Measurements from ENCODE around the gene RPGRIP1L.

RPGRIP1L gene

DNA sequence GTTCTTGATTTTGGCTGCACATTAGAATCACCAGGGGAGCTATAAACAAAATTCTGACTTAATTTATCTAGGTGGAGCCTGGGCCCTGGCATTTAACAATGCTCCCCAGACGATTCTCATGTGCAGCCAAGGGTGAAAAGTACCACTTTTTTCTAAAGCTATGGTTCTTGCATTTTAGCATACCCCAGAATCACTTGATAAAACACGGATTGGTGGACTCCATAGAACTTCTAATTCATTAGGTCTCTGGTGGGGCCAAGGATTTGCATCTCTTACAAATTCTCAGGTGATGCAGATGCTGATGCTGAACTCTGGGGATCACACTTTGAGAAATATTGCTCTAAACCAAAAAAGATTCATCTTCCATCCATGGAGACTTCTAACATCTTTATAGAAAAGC, 74.5 kb downstream of the RPGRIP1L start:
- H4K20me1 ChIP-seq (ENCODE audit: control insufficient read depth, insufficient read depth, low read depth, low read length), result no peaks in the 10 kb centered on the region
- no peaks in the 10 kb centered on the region for H3K9me2 ChIP-seq (replicated peaks; ENCODE audit: control insufficient read depth, low read length)
- no peaks in the 10 kb centered on the region for H3K9me3 ChIP-seq (ENCODE audit: control insufficient read depth, insufficient read depth, low read length)
- no peak for TF ChIP-seq EZH2phosphoT487 (IDR thresholded peaks at IDR 0.05; ENCODE audit: borderline replicate concordance, low read length)
- TF ChIP-seq, protein P1, sequence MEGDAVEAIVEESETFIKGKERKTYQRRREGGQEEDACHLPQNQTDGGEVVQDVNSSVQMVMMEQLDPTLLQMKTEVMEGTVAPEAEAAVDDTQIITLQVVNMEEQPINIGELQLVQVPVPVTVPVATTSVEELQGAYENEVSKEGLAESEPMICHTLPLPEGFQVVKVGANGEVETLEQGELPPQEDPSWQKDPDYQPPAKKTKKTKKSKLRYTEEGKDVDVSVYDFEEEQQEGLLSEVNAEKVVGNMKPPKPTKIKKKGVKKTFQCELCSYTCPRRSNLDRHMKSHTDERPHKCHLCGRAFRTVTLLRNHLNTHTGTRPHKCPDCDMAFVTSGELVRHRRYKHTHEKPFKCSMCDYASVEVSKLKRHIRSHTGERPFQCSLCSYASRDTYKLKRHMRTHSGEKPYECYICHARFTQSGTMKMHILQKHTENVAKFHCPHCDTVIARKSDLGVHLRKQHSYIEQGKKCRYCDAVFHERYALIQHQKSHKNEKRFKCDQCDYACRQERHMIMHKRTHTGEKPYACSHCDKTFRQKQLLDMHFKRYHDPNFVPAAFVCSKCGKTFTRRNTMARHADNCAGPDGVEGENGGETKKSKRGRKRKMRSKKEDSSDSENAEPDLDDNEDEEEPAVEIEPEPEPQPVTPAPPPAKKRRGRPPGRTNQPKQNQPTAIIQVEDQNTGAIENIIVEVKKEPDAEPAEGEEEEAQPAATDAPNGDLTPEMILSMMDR (IDR thresholded peaks at IDR 0.05; ENCODE audit: low read depth, low read length, poor library complexity, severe bottlenecking), result no peak
- H3K4me2 ChIP-seq (ENCODE audit: low read length), result no peak overlapping the region
- no peaks in the 10 kb centered on the region for H3K27me3 ChIP-seq (ENCODE audit: control insufficient read depth, low read length)
- H3K4me1 ChIP-seq (ENCODE audit: control insufficient read depth, low read length), result no peaks in the 10 kb centered on the region
- no peaks in the 10 kb centered on the region for H3K36me3 ChIP-seq (ENCODE audit: control insufficient read depth, low read length)
- no peaks in the 10 kb centered on the region for H3F3A ChIP-seq (ENCODE audit: control insufficient read depth, insufficient read depth)
- H3K79me2 ChIP-seq (ENCODE audit: control insufficient read depth, low read length), result no peaks in the 10 kb centered on the region
- no peak overlapping the region for H3K27ac ChIP-seq (ENCODE audit: low read depth, low read length)
- H3K4me3 ChIP-seq (ENCODE audit: low read length), result no peak overlapping the region

DNA sequence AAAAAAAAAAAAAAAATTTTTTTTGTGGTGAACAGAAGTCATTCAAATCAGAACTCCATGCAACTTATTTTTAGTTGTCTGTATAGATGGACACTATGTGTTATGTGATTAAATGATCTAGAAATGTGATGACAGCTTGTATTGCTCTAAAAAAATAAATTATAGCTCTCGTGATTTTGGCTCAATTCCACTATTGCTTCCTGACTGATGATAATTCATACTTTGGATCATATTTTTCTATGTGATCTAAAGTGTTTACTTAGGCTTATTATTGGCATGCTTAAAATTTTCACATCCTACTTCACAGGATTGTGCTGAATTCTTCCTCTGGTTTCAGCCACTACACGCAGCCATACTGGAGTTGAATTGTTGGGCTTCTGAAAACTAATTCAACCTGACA, 76.8 kb downstream of the RPGRIP1L start:
- TF ChIP-seq, protein P1 (IDR thresholded peaks at IDR 0.05; ENCODE audit: low read depth, low read length, poor library complexity, severe bottlenecking), result no peak
- TF ChIP-seq EZH2phosphoT487 (IDR thresholded peaks at IDR 0.05; ENCODE audit: borderline replicate concordance, low read length), result no peak
- Histone ChIP-seq H3K9me2 (replicated peaks; ENCODE audit: control insufficient read depth, low read length) (no peaks in the 10 kb centered on the region), H3K79me2 (ENCODE audit: control insufficient read depth, low read length) (no peaks in the 10 kb centered on the region), H3F3A (ENCODE audit: control insufficient read depth, insufficient read depth) (no peaks in the 10 kb centered on the region), H4K20me1 (ENCODE audit: control insufficient read depth, insufficient read depth, low read depth, low read length) (no peaks in the 10 kb centered on the region), H3K4me1 (ENCODE audit: control insufficient read depth, low read length) (no peaks in the 10 kb centered on the region), H3K27ac (ENCODE audit: low read depth, low read length) (no peak overlapping the region), H3K4me2 (ENCODE audit: low read length) (no peak overlapping the region), H3K9me3 (ENCODE audit: control insufficient read depth, insufficient read depth, low read length) (no peaks in the 10 kb centered on the region), H3K4me3 (ENCODE audit: low read length) (no peak overlapping the region), H3K27me3 (ENCODE audit: control insufficient read depth, low read length) (no peaks in the 10 kb centered on the region), H3K36me3 (ENCODE audit: control insufficient read depth, low read length) (no peaks in the 10 kb centered on the region)

DNA sequence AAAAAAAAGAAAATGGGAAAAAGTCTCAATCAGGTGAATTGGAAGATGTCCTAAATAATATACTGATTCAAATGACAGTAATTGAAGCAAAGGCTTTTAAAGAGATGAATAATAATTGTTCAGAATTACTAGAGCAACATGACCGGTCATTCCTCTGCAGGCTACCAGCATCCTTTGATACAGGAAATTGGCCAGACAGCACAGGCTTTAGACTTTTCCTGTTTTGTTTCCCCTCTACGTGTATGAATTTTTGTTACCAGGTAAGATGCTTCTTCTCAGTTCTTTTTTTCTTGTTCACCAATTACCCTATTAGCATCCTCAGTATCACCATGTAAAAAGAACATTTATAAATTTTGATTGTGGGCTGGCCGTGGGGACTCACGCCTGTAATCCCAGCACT, 77.5 kb downstream of the RPGRIP1L start:
- H3K9me2 ChIP-seq (replicated peaks; ENCODE audit: control insufficient read depth, low read length), result no peaks in the 10 kb centered on the region
- H3K4me3 ChIP-seq (ENCODE audit: low read length), result no peak overlapping the region
- no peaks in the 10 kb centered on the region for H3K79me2 ChIP-seq (ENCODE audit: control insufficient read depth, low read length)
- no peak overlapping the region for H3K27ac ChIP-seq (ENCODE audit: low read depth, low read length)
- no peaks in the 10 kb centered on the region for H3F3A ChIP-seq (ENCODE audit: control insufficient read depth, insufficient read depth)
- no peaks in the 10 kb centered on the region for H3K9me3 ChIP-seq (ENCODE audit: control insufficient read depth, insufficient read depth, low read length)
- no peak for TF ChIP-seq EZH2phosphoT487 (IDR thresholded peaks at IDR 0.05; ENCODE audit: borderline replicate concordance, low read length)
- TF ChIP-seq, protein P1 (IDR thresholded peaks at IDR 0.05; ENCODE audit: low read depth, low read length, poor library complexity, severe bottlenecking), result no peak
- no peaks in the 10 kb centered on the region for H4K20me1 ChIP-seq (ENCODE audit: control insufficient read depth, insufficient read depth, low read depth, low read length)
- H3K4me2 ChIP-seq (ENCODE audit: low read length), result no peak overlapping the region
- H3K36me3 ChIP-seq (ENCODE audit: control insufficient read depth, low read length), result no peaks in the 10 kb centered on the region
- no peaks in the 10 kb centered on the region for H3K4me1 ChIP-seq (ENCODE audit: control insufficient read depth, low read length)
- no peaks in the 10 kb centered on the region for H3K27me3 ChIP-seq (ENCODE audit: control insufficient read depth, low read length)

DNA sequence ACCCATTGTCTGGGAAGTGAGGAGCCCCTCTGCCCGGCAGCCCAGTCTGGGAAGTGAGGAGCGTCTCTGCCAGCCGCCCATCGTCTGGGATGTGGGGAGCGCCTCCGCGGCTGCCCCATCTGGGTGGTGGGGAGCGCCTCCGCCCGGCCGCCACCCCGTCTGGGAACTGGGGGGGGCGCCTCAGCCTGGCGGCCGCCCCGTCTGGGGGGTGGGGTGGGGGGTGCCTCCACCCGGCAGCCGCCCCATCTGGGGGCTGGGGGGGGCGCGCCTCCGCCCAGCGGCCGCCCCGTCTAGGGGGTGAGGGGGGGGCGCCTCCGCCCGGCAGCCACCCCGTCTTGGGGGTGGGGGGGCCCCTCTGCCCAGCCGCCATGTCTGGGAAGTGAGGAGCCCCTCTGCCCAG, 78.4 kb downstream of the RPGRIP1L start:
- no peaks in the 10 kb centered on the region for H3K36me3 ChIP-seq (ENCODE audit: control insufficient read depth, low read length)
- no peak for TF ChIP-seq EZH2phosphoT487 (IDR thresholded peaks at IDR 0.05; ENCODE audit: borderline replicate concordance, low read length)
- TF ChIP-seq, protein P1 (IDR thresholded peaks at IDR 0.05; ENCODE audit: low read depth, low read length, poor library complexity, severe bottlenecking), result no peak
- H3K27me3 ChIP-seq (ENCODE audit: control insufficient read depth, low read length), result no peaks in the 10 kb centered on the region
- H3K4me3 ChIP-seq (ENCODE audit: low read length), result no peak overlapping the region
- H3K9me3 ChIP-seq (ENCODE audit: control insufficient read depth, insufficient read depth, low read length), result no peaks in the 10 kb centered on the region
- no peaks in the 10 kb centered on the region for H3K4me1 ChIP-seq (ENCODE audit: control insufficient read depth, low read length)
- no peaks in the 10 kb centered on the region for H3K9me2 ChIP-seq (replicated peaks; ENCODE audit: control insufficient read depth, low read length)
- H3K4me2 ChIP-seq (ENCODE audit: low read length), result no peak overlapping the region
- no peaks in the 10 kb centered on the region for H3K79me2 ChIP-seq (ENCODE audit: control insufficient read depth, low read length)
- H4K20me1 ChIP-seq (ENCODE audit: control insufficient read depth, insufficient read depth, low read depth, low read length), result no peaks in the 10 kb centered on the region
- H3K27ac ChIP-seq (ENCODE audit: low read depth, low read length), result no peak overlapping the region
- H3F3A ChIP-seq (ENCODE audit: control insufficient read depth, insufficient read depth), result no peaks in the 10 kb centered on the region
